ENCODE data around the gene CNTROB. TPM values are rescaled to one million over a fixed set of nuclear protein-coding genes. Genes with fewer than 3 reads are reported as not detected.
"Not testable (repeated sequence)": the region's sequence is repeated elsewhere in the genome, so short reads cannot be mapped to it uniquely, and the experiment has no call there.

The CNTROB gene
- total RNA-seq, 1 donor from 2014 or later = 54.5 TPM

DNA sequence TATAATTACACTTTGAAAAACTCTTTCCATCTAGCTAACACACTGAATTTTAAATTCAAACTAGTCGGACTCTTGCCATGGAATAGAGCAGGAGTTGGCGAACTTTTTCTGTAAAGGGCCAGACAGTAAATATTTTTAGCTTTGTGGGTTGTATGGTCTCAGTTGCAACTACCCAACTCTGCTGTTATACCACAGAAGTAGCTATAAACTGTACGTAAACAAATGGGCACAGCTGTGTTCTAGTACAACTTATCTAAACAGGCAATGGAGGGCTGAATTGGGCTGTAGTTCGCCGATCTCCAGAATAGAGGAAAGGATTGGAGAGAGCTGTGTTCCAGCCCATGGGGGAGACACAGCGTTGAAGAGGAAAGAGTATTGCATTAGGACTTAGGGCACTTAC is 8.7 kb downstream of the CNTROB start:
- Mint-ChIP-seq H3K27ac (no peak overlapping the region), H3K27me3 (no peaks in the 10 kb centered on the region), H3K4me1 (peaks cover 8% of the 10 kb centered on the region), H3K36me3 (ENCODE audit: low read depth) (peaks cover 61% of the 10 kb centered on the region), H3K9me3 (no peaks in the 10 kb centered on the region), H3K4me3 (no peak overlapping the region)
- no peak for DNase-seq
- intact Hi-C loops (cut with micrococcal nuclease) = no loop called here

DNA sequence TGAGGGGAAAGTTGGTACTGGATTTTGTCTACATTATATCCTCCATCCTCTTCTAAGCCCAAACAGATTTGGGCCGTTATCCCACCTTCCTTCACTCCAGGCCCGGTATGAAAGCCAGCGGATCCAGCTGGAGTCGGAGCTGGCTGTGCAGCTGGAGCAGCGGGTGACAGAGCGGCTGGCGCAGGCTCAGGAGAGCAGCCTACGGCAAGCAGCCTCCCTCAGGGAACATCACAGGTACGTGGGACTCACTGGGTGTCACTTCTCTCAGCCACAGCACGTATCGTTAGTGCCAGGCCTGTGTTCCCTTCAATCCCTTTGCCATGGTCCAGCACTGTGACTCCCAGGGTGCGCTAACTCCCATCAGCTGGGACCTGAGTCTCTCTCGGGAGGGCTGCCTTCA is 11.3 kb downstream of the CNTROB start:
- intact Hi-C loops (cut with micrococcal nuclease) = no loop called here
- H3K27me3 Mint-ChIP-seq = no peaks in the 10 kb centered on the region
- H3K9me3 Mint-ChIP-seq = no peaks in the 10 kb centered on the region
- no peak overlapping the region for H3K27ac Mint-ChIP-seq
- H3K4me1 Mint-ChIP-seq = peaks cover 2% of the 10 kb centered on the region
- no peak for DNase-seq
- H3K4me3 Mint-ChIP-seq = no peak overlapping the region
- peaks cover 64% of the 10 kb centered on the region for H3K36me3 Mint-ChIP-seq (ENCODE audit: low read depth)

DNA sequence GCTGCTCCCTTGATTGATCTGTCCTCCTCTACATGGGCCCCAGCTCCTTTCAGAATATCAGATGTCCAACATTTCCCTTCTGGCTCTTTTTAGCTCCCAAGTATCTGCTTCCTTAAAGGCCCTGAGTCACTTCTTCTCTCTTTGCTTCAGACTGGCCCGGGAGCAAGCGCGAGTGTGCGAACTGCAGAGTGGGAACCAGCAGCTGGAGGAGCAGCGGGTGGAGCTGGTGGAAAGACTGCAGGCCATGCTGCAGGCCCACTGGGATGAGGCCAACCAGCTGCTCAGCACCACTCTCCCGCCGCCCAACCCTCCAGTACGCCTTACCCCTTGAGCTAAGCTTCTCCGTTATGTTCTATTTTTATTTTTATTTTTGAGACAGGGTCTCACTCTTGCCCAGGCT is 12.3 kb downstream of the CNTROB start:
- no peak overlapping the region for H3K27ac Mint-ChIP-seq
- peaks cover 70% of the 10 kb centered on the region for H3K36me3 Mint-ChIP-seq (ENCODE audit: low read depth)
- DNase-seq = no peak
- H3K4me1 Mint-ChIP-seq = peaks cover 2% of the 10 kb centered on the region
- no peaks in the 10 kb centered on the region for H3K9me3 Mint-ChIP-seq
- intact Hi-C loops (cut with micrococcal nuclease) = no loop called here
- H3K27me3 Mint-ChIP-seq = no peaks in the 10 kb centered on the region
- no peak overlapping the region for H3K4me3 Mint-ChIP-seq

DNA sequence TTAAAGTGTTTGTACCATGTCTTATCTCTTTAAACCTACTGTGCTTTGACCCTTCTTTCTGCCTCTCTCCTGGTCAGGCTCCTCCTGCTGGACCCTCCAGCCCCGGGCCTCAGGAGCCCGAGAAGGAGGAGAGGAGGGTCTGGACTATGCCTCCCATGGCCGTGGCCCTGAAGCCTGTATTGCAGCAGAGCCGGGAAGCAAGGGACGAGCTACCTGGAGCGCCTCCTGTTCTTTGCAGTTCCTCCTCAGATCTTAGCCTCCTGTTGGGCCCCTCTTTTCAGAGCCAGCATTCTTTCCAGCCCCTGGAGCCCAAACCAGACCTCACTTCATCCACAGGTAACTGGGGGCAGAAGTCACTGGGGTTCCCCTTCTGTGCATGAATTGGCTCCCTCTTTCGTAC is 13.6 kb downstream of the CNTROB start:
- peaks cover 64% of the 10 kb centered on the region for H3K36me3 Mint-ChIP-seq (ENCODE audit: low read depth)
- no peak for DNase-seq
- no peaks in the 10 kb centered on the region for H3K9me3 Mint-ChIP-seq
- no peaks in the 10 kb centered on the region for H3K27me3 Mint-ChIP-seq
- intact Hi-C loops (cut with micrococcal nuclease) = no loop called here
- H3K4me3 Mint-ChIP-seq = no peak overlapping the region
- H3K27ac Mint-ChIP-seq = no peak overlapping the region
- peaks cover 3% of the 10 kb centered on the region for H3K4me1 Mint-ChIP-seq

DNA sequence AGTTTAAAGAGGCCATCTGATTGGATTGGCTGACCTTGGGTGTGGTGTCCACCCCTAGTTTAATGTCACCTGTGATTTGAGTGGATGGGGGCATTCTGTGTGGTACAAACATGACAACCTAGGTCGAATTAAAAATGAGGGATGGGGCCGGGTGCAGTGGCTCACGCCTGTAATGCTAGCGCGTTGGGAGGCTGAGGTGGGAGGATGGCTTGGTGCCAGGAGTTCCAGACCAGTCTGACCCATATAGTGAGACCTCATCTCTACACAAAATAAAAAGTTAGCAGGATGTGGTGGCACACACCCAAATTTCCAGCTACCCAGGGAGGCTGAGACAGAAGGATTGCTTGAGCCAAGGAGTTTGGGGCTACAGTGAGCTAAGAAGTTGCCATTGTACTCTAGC is 14.4 kb downstream of the CNTROB start:
- no peak overlapping the region for H3K4me3 Mint-ChIP-seq
- peaks cover 7% of the 10 kb centered on the region for H3K4me1 Mint-ChIP-seq
- intact Hi-C loops (cut with micrococcal nuclease) = no loop called here
- H3K27me3 Mint-ChIP-seq = no peaks in the 10 kb centered on the region
- no peaks in the 10 kb centered on the region for H3K9me3 Mint-ChIP-seq
- H3K27ac Mint-ChIP-seq = no peak overlapping the region
- no peak for DNase-seq
- peaks cover 57% of the 10 kb centered on the region for H3K36me3 Mint-ChIP-seq (ENCODE audit: low read depth)

DNA sequence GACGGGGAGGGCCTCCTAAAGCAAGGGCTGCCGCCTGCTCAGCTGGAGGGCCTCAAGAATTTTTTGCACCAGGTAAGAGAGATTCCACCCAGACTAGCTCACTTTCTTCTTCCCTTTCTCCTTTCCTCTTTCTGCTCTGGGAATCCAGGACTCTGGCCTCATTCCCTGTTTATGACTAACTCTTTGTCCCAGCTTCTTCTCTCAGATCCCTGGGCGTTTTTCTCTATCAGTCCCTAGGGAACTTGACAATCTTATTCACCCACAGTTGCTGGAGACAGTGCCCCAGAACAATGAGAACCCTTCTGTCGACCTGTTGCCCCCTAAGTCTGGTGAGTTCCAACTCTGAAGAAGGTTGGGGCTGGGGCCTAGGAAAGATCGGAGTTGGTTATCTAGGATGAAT is 15.6 kb downstream of the CNTROB start:
- no peak overlapping the region for H3K4me3 Mint-ChIP-seq
- no peaks in the 10 kb centered on the region for H3K9me3 Mint-ChIP-seq
- H3K27ac Mint-ChIP-seq = no peak overlapping the region
- H3K27me3 Mint-ChIP-seq = no peaks in the 10 kb centered on the region
- intact Hi-C loops (cut with micrococcal nuclease) = no loop called here
- DNase-seq = no peak
- H3K4me1 Mint-ChIP-seq = peaks cover 16% of the 10 kb centered on the region
- H3K36me3 Mint-ChIP-seq (ENCODE audit: low read depth) = peaks cover 53% of the 10 kb centered on the region

DNA sequence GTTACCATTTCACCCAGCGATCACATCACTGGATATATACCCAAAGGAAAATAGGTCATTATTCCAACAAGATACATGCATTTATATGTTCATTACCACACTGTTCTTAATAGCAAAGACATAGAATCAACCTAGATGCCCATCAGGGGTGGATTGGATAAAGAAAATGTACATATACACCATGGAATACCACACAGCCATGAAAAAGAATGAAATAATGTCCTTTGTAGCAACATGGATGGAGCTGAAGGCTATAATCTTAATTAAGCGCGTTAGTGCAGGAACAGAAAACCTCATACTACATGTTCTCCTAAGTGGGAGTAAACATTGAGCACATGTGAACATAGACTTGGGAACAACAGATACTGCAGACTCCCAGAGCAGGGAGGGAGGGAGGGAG is 18.6 kb downstream of the CNTROB start:
- H3K36me3 Mint-ChIP-seq (ENCODE audit: low read depth) = peaks cover 33% of the 10 kb centered on the region
- no peak overlapping the region for H3K4me3 Mint-ChIP-seq
- intact Hi-C loops (cut with micrococcal nuclease) = no loop called here
- H3K27me3 Mint-ChIP-seq = no peaks in the 10 kb centered on the region
- no peak overlapping the region for H3K27ac Mint-ChIP-seq
- H3K4me1 Mint-ChIP-seq = peaks cover 16% of the 10 kb centered on the region
- DNase-seq = no peak
- no peaks in the 10 kb centered on the region for H3K9me3 Mint-ChIP-seq

DNA sequence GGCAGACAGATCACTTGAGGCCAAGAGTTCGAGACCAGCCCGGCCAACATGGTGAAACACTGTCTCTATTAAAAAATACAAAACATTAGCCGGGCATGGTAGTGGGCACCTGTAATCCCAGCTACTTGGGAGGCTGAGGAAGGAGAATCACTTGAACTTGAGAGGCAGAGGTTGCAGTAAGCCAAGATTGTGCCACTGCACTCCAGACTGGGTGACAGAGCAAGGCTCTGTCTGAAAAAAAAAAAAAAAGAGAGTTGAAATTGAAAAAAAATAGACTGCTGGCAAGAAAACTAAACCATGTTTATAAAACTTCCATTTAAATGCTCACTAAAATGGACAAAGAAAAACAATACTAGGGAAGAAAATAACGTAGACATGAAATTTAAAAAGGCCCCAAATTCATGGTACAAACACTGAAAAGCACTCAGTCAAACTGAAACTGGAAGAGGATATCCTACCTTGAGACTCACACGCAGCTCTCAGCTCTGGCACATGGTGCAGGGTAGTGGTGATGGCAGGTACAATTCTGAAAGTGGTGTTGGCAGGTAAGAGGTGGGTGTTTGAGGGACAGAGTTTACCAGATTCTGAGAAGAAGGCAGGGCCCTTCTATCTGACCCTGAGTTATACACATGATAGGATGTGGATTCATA is 19.3 kb downstream of the CNTROB start:
- Mint-ChIP-seq H3K4me3 (peak overlapping the region; percentile 35), H3K4me1 (peaks cover 16% of the 10 kb centered on the region), H3K27ac (peak overlapping the region; percentile 91), H3K9me3 (no peaks in the 10 kb centered on the region), H3K27me3 (no peaks in the 10 kb centered on the region), H3K36me3 (ENCODE audit: low read depth) (peaks cover 30% of the 10 kb centered on the region)
- DNase-seq = peak; percentile 86
- intact Hi-C loops (cut with micrococcal nuclease) = no loop called here

DNA sequence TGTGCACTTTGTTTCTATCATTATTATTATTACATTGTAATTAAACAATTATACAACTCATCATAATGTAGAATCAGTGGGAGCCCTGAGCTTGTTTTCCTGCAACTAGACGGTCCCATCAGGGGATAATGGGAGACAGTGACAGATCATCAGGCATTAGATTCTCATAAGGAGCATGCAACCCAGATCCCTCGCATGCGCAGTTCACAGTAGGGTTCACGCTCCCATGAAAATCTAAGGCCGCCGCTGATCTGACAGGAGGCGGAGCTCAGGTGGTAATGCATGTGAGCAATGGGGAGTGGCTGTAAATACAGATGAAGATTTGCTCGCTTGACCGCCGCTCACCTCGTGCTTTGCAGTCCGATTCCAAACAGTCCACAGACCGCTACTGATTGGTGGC is 21.3 kb downstream of the CNTROB start:
- H3K9me3 Mint-ChIP-seq; intact Hi-C loops (cut with micrococcal nuclease); H3K27me3 Mint-ChIP-seq; DNase-seq; H3K4me3 Mint-ChIP-seq; H3K27ac Mint-ChIP-seq: not testable (repeated sequence)
- H3K4me1 Mint-ChIP-seq = peaks cover 16% of the 10 kb centered on the region
- peaks cover 16% of the 10 kb centered on the region for H3K36me3 Mint-ChIP-seq (ENCODE audit: low read depth)

DNA sequence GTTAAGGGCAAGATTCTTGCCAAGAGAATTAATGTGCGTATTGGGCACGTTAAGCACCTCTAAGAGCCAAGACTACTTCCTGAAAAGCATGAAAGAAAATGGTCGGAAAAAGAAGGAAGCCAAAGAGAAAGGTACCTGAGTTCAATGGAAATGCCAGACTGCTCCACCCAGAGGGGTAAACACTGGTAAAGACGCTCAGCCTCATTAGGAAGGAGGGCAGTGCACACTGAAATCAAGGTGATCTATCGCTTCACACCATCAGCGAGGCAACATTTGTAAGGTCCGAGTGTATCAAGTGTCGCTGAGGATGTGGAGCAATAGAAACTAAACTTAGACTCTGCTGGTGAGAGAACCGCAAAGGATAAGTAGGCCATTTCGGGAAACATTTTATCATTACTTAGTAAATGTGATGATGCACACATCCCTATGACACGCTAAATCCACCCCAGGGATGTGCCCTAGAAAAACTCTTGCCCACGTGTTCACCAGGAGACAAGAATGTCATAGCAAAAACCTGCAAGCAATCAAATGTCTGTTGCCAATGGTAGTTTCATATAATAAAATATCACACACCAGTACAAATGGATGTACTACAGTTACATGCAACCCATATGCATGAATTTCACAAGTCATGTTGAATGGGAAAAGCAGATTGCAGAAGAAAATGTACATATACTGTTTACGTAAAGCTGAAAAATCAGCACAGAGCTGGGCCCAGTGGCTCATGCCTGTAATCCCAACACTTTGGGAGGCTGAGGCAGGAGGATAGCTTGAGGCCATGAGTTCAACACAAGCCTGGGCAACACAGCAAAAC is 23.6 kb downstream of the CNTROB start:
- intact Hi-C loops (cut with micrococcal nuclease) = no loop called here
- H3K4me1 Mint-ChIP-seq = peaks cover 13% of the 10 kb centered on the region
- peaks cover 6% of the 10 kb centered on the region for H3K27me3 Mint-ChIP-seq
- no peak overlapping the region for H3K27ac Mint-ChIP-seq
- no peak for DNase-seq
- H3K36me3 Mint-ChIP-seq (ENCODE audit: low read depth) = peaks cover under 1% of the 10 kb centered on the region
- no peaks in the 10 kb centered on the region for H3K9me3 Mint-ChIP-seq
- H3K4me3 Mint-ChIP-seq = no peak overlapping the region

DNA sequence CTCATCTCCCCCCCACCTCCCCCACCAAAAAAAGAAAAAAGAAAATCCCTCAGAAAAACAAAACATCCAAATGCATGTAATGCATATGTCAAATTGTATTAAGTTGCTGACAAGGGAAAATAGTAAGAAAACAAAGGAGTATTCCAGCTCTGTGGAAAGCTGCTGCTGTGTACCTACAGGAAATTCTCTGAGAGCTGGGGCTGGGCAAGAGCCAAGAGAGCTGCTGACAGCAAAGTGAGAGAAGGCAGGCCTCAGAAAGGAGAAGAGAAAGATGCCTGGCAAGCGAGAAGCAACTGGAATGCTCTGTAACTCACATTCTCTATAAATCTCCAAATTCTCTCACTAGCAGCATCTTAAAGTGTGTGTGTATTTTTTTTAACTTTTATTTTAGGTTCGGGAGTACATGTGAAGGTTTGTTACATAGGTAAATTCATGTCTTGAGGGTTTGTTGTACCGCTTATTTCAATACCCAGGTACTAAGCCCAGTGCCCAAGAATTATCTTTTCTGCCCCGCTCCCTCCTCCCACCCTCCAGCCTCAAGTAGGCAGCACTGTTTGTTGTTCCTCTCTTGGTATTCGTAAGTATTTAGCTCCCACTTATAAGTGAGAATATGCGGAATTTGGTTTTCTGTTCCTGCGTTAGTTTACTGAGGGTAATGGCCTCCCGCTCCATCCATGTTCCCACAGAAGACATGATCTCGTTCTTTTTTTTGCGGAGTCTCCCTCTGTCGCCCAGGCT is 24.4 kb downstream of the CNTROB start:
- no peak for DNase-seq
- H3K4me1 Mint-ChIP-seq = peaks cover 10% of the 10 kb centered on the region
- peaks cover 12% of the 10 kb centered on the region for H3K27me3 Mint-ChIP-seq
- no peaks in the 10 kb centered on the region for H3K36me3 Mint-ChIP-seq (ENCODE audit: low read depth)
- H3K9me3 Mint-ChIP-seq = no peaks in the 10 kb centered on the region
- H3K4me3 Mint-ChIP-seq = no peak overlapping the region
- intact Hi-C loops (cut with micrococcal nuclease) = no loop called here
- no peak overlapping the region for H3K27ac Mint-ChIP-seq

DNA sequence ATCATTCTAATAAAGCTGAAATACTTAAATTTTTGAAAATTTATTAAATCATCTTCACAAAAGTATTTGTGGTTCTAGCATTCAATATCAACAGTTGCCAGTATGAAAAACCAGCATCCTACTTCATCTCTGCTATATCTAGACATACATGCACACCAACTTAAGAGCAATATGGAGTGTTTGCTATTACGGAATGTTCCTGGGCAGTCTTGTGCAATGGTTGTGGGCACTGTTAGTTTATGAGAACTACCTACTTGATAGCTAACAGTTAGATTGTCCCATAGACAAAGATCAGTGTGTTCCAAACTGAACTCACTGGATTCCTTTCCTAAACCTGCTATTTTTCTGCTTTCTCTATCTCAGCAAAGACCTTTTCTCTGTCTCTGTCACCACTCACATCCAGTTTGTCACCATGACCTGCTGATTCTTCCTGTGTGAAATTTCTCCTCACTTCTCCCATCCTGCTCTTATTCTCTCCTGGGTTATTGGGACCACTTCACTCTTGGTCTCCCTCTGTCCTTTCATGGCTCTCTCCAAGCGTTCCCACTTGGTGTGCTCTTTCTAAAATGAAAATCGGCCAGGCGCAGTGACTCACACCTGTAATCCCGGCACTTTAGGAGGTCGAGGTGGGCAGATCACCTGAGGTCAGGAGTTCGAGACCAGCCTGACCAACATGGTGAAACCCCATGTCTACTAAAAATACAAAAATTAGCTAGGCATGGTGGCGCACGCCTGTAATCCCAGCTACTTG is 27.7 kb downstream of the CNTROB start:
- H3K27ac Mint-ChIP-seq = no peak overlapping the region
- no peaks in the 10 kb centered on the region for H3K9me3 Mint-ChIP-seq
- DNase-seq = no peak
- no peaks in the 10 kb centered on the region for H3K4me1 Mint-ChIP-seq
- intact Hi-C loops (cut with micrococcal nuclease) = no loop called here
- no peaks in the 10 kb centered on the region for H3K36me3 Mint-ChIP-seq (ENCODE audit: low read depth)
- no peak overlapping the region for H3K4me3 Mint-ChIP-seq
- H3K27me3 Mint-ChIP-seq = peaks cover 17% of the 10 kb centered on the region

DNA sequence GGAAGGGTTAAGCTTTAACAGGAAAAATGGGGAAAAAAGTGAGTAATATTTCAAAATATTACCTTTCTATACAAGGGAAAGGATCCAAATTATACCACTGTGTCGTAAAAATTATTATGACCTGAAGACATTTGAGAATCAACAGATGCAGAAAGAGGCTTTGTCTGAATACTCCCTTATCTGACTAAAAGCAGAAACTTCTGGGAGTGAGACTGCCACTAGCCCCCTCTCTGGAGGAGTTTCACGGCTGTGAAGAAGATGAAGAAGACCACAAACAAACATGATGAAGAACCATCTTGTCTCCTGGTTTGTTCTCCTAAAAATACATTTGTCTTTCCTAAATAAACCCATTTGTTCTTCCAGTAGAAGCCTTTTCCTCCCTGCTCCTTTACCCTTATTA is 29.4 kb downstream of the CNTROB start:
- Mint-ChIP-seq H3K36me3 (ENCODE audit: low read depth) (no peaks in the 10 kb centered on the region), H3K9me3 (no peaks in the 10 kb centered on the region), H3K4me3 (no peak overlapping the region), H3K27ac (no peak overlapping the region), H3K4me1 (no peaks in the 10 kb centered on the region), H3K27me3 (peaks cover 17% of the 10 kb centered on the region)
- no peak for DNase-seq
- intact Hi-C loops (cut with micrococcal nuclease) = no loop called here

DNA sequence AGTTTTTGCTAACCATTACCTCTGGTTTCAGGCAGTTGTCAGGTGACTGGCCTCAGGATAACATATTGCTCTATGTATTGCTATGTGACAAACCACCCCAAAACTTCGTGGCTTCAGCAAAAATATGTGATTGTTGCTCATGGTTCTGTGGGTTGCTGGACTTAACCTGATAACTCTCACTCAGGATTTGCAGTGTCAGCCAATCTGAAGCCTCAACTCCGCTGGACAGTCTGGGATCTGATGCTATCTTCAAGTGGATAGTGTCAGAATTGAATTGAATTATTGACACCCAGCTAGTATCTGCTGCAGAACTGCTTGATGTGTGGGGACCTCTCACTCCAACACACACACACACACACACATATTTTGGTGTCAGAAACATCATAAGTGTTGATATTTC is 35.7 kb downstream of the CNTROB start:
- no peak overlapping the region for H3K4me3 Mint-ChIP-seq
- no peaks in the 10 kb centered on the region for H3K4me1 Mint-ChIP-seq
- DNase-seq = no peak
- intact Hi-C loops (cut with micrococcal nuclease) = no loop called here
- H3K9me3 Mint-ChIP-seq = no peaks in the 10 kb centered on the region
- H3K27me3 Mint-ChIP-seq = peaks cover 7% of the 10 kb centered on the region
- H3K27ac Mint-ChIP-seq = no peak overlapping the region
- H3K36me3 Mint-ChIP-seq (ENCODE audit: low read depth) = no peaks in the 10 kb centered on the region
